Stimulated activated CD4-positive, alpha-beta T cell treated with anti-CD3 and anti-CD28 coated beads, Interleukin-1b, Interleukin-23, amount 100 ng/mL, for 4 hours (primary cell): Measurements from ENCODE around the gene ARHGAP11A.

ENCODE experiments used
- DNase-seq, 2 donors: peaks; one replicate each; pipeline ENCODE4 v3.0.0-alpha.2; 2020; ENCODE audit warnings: low read depth in 2 of 2

The ARHGAP11A gene

GRCh38 chr15:32657198-32657883, 42.0 kb downstream of the ARHGAP11A start:
- DNase-seq, result no peak

GRCh38 chr15:32657941-32658340, 42.6 kb downstream of the ARHGAP11A start:
- no peak for DNase-seq

- DNase-seq, result no peak
These were observed 44.2 kb downstream of the ARHGAP11A start for GRCh38 chr15:32659340-32660155.

GRCh38 chr15:32663671-32664070, 48.4 kb downstream of the ARHGAP11A start:
- no peak for DNase-seq

- DNase-seq, result no peak
These were observed 49.5 kb downstream of the ARHGAP11A start for GRCh38 chr15:32664796-32665195.

- no peak for DNase-seq
These were observed 52.0 kb downstream of the ARHGAP11A start for GRCh38 chr15:32667321-32667720.

- DNase-seq, result no peak
These were observed 53.6 kb downstream of the ARHGAP11A start for GRCh38 chr15:32668942-32669341.

GRCh38 chr15:32669896-32670611, 54.8 kb downstream of the ARHGAP11A start:
- DNase-seq, result no peak

GRCh38 chr15:32670623-32671022, 55.3 kb downstream of the ARHGAP11A start:
- no peak for DNase-seq

GRCh38 chr15:32671339-32672325, 56.3 kb downstream of the ARHGAP11A start:
- no peak for DNase-seq

- DNase-seq, result no peak
These were observed 59.4 kb downstream of the ARHGAP11A start for GRCh38 chr15:32674681-32675080.

GRCh38 chr15:32675466-32675865, 60.2 kb downstream of the ARHGAP11A start:
- no peak for DNase-seq

GRCh38 chr15:32676169-32676568, 60.9 kb downstream of the ARHGAP11A start:
- DNase-seq, result no peak

GRCh38 chr15:32677238-32677750, 62.0 kb downstream of the ARHGAP11A start:
- no peak for DNase-seq

- DNase-seq, result no peak
These were observed 64.0 kb downstream of the ARHGAP11A start for GRCh38 chr15:32679298-32679690.

- DNase-seq, result no peak
These were observed 67.3 kb downstream of the ARHGAP11A start for GRCh38 chr15:32682569-32682968.

GRCh38 chr15:32682977-32683630, 67.8 kb downstream of the ARHGAP11A start:
- DNase-seq, result no peak

- DNase-seq, result no peak
These were observed 68.7 kb downstream of the ARHGAP11A start for GRCh38 chr15:32683906-32684584.

- no peak for DNase-seq
These were observed 70.3 kb downstream of the ARHGAP11A start for GRCh38 chr15:32685576-32685975.

GRCh38 chr15:32687556-32687955, 72.3 kb downstream of the ARHGAP11A start:
- no peak for DNase-seq
